ENCODE measurements around the gene RPL27. TPM values are rescaled to one million over a fixed set of nuclear protein-coding genes. Genes with fewer than 3 reads are reported as not detected.

Gene RPL27
- total and polyA plus RNA-seq, 2 of the 13 experiments (the other 11 are each of a cell fraction or from before 2014, with no cell fraction given), result 1,585 to 5,840 TPM

DNA sequence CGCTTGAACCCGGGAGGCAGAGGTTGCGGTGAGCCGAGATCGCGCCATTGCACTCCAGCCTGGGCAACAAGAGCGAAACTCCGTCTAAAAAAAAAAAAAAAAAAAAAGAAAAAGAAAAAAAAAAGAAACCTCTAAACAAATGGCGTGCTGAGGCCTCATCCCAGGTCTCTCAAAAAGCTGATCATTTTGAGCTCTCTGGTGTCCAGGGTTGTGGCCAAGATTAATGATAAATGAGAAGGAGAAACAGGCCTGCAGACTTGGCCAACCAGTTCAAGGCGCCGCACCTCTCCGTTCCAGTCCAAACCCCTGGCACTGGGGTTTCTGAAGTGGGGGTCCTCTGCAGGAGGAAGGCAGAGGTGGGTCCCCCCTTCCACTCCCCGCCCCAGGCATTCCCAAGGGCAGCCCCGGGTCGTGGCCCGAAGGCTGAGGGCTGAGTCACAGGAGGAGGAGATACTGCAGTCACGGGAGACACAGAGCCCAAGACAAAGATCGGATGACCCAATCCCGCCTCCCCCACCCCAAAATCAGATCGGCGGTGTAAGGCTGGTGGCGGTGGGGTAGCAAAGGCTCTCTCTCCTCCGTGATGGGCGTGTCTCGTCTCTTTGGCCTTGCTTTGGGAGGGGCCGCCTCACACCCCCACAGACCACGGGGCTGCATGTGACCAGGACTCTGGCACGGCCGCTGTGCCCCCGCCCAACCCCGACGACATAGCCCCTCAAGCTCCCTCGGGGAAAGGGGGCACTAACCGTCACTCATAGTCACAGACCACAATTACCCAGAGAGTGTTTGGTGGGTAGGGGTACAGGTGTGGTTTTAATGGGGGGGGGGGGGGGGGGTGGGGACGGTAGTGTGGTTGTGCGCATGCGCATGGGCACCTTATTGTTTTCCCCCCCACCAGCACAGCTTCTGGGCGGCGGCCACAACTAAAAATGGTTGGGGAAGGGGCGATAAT lies 22.8 kb downstream of the RPL27 start (continued):
- TF ChIP-seq, protein P1, sequence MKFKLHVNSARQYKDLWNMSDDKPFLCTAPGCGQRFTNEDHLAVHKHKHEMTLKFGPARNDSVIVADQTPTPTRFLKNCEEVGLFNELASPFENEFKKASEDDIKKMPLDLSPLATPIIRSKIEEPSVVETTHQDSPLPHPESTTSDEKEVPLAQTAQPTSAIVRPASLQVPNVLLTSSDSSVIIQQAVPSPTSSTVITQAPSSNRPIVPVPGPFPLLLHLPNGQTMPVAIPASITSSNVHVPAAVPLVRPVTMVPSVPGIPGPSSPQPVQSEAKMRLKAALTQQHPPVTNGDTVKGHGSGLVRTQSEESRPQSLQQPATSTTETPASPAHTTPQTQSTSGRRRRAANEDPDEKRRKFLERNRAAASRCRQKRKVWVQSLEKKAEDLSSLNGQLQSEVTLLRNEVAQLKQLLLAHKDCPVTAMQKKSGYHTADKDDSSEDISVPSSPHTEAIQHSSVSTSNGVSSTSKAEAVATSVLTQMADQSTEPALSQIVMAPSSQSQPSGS (CRISPR knock-in tag; IDR thresholded peaks at IDR 0.05), result peak; percentile 15; the same call in 1 of the 2 replicates
- no peak; the same call in 1 of the 2 replicates for TF ChIP-seq SALL1 (CRISPR knock-in tag; IDR thresholded peaks at IDR 0.05)
- TF ChIP-seq ZNF143 (CRISPR knock-in tag; IDR thresholded peaks at IDR 0.05), result no peak
- TF ChIP-seq PLRG1 (conservative IDR thresholded peaks at IDR 0.05), result no peak
- TF ChIP-seq, protein P2, sequence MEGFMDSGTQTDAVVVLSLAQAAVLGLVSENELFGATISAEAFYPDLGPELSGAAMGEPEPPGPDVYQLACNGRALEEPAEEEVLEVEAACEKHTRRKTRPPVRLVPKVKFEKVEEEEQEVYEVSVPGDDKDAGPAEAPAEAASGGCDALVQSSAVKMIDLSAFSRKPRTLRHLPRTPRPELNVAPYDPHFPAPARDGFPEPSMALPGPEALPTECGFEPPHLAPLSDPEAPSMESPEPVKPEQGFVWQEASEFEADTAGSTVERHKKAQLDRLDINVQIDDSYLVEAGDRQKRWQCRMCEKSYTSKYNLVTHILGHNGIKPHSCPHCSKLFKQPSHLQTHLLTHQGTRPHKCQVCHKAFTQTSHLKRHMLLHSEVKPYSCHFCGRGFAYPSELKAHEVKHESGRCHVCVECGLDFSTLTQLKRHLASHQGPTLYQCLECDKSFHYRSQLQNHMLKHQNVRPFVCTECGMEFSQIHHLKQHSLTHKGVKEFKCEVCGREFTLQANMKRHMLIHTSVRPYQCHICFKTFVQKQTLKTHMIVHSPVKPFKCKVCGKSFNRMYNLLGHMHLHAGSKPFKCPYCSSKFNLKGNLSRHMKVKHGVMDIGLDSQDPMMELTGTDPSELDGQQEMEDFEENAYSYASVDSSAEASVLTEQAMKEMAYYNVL (CRISPR knock-in tag; IDR thresholded peaks at IDR 0.05; ENCODE audit: borderline replicate concordance), result 0 out of 2 replicates have a peak, but pooled peaks have one; percentile 47
- TF ChIP-seq, protein P3, sequence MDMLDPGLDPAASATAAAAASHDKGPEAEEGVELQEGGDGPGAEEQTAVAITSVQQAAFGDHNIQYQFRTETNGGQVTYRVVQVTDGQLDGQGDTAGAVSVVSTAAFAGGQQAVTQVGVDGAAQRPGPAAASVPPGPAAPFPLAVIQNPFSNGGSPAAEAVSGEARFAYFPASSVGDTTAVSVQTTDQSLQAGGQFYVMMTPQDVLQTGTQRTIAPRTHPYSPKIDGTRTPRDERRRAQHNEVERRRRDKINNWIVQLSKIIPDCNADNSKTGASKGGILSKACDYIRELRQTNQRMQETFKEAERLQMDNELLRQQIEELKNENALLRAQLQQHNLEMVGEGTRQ (IDR thresholded peaks at IDR 0.05; ENCODE audit: low read depth, low read length), result no peak
- TF ChIP-seq, protein P3 (CRISPR knock-in tag; IDR thresholded peaks at IDR 0.05; ENCODE audit: borderline replicate concordance), result no peak
- peak; percentile 67 for TF ChIP-seq SP4 (CRISPR knock-in tag; IDR thresholded peaks at IDR 0.05)
- TF ChIP-seq, protein P4, sequence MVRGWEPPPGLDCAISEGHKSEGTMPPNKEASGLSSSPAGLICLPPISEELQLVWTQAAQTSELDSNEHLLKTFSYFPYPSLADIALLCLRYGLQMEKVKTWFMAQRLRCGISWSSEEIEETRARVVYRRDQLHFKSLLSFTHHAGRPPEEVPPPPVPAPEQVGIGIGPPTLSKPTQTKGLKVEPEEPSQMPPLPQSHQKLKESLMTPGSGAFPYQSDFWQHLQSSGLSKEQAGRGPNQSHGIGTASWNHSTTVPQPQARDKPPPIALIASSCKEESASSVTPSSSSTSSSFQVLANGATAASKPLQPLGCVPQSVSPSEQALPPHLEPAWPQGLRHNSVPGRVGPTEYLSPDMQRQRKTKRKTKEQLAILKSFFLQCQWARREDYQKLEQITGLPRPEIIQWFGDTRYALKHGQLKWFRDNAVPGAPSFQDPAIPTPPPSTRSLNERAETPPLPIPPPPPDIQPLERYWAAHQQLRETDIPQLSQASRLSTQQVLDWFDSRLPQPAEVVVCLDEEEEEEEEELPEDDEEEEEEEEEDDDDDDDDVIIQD (CRISPR knock-in tag; IDR thresholded peaks at IDR 0.05; ENCODE audit: low read depth), result peak; percentile 54; the same call in 1 of the 2 replicates
- TF ChIP-seq NR2F6 (IDR thresholded peaks at IDR 0.05), result no peak
- TF ChIP-seq NR2F6 (CRISPR knock-in tag; IDR thresholded peaks at IDR 0.05), result peak; percentile 63
- TF ChIP-seq, protein P5, sequence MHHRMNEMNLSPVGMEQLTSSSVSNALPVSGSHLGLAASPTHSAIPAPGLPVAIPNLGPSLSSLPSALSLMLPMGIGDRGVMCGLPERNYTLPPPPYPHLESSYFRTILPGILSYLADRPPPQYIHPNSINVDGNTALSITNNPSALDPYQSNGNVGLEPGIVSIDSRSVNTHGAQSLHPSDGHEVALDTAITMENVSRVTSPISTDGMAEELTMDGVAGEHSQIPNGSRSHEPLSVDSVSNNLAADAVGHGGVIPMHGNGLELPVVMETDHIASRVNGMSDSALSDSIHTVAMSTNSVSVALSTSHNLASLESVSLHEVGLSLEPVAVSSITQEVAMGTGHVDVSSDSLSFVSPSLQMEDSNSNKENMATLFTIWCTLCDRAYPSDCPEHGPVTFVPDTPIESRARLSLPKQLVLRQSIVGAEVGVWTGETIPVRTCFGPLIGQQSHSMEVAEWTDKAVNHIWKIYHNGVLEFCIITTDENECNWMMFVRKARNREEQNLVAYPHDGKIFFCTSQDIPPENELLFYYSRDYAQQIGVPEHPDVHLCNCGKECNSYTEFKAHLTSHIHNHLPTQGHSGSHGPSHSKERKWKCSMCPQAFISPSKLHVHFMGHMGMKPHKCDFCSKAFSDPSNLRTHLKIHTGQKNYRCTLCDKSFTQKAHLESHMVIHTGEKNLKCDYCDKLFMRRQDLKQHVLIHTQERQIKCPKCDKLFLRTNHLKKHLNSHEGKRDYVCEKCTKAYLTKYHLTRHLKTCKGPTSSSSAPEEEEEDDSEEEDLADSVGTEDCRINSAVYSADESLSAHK (CRISPR knock-in tag; IDR thresholded peaks at IDR 0.05; ENCODE audit: borderline replicate concordance), result no peak
- TF ChIP-seq RNF2 (conservative IDR thresholded peaks at IDR 0.05; ENCODE audit: low read depth), result no peak; the same call in 1 of the 2 replicates
- no peak for TF ChIP-seq HDAC1 (CRISPR knock-in tag; IDR thresholded peaks at IDR 0.05)
- TF ChIP-seq ZNF317 (CRISPR knock-in tag; IDR thresholded peaks at IDR 0.05), result 0 out of 2 replicates have a peak, but pooled peaks have one; percentile 25
- TF ChIP-seq, protein P6, sequence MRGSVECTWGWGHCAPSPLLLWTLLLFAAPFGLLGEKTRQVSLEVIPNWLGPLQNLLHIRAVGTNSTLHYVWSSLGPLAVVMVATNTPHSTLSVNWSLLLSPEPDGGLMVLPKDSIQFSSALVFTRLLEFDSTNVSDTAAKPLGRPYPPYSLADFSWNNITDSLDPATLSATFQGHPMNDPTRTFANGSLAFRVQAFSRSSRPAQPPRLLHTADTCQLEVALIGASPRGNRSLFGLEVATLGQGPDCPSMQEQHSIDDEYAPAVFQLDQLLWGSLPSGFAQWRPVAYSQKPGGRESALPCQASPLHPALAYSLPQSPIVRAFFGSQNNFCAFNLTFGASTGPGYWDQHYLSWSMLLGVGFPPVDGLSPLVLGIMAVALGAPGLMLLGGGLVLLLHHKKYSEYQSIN (CRISPR knock-in tag; IDR thresholded peaks at IDR 0.05; ENCODE audit: borderline replicate concordance), result no peak
- no peak for TF ChIP-seq NFE2 (CRISPR knock-in tag; IDR thresholded peaks at IDR 0.05)
- 0 out of 2 replicates have a peak, but pooled peaks have one; percentile 23 for TF ChIP-seq TSC22D2 (CRISPR knock-in tag; IDR thresholded peaks at IDR 0.05; ENCODE audit: borderline replicate concordance)

All from HepG2 (cell line).